Vagina (tissue), 2 donors: Measurements from ENCODE around the gene FSHB. TPM values are rescaled to one million over a fixed set of nuclear protein-coding genes. Genes with fewer than 3 reads are reported as not detected.

Experiments used
- DNase-seq, 2 donors: peaks; one replicate each; pipeline ENCODE4 v3.0.0-alpha.2; 2017; ENCODE audit errors: extremely low spot score in 2 of 2
- H3K27ac ChIP-seq: fragments of 200-600 bp; sonication (generic); one replicate; pipeline ENCODE4 v1.5.1; 2019
- H3K27me3 ChIP-seq: fragments of 200-600 bp; sonication (generic); one replicate; pipeline ENCODE4 v1.5.1; 2019
- H3K36me3 ChIP-seq, 2 donors: fragments of 200-600 bp; sonication (generic); one replicate each; pipeline ENCODE4 v1.5.1; 2017 to 2019
- H3K4me1 ChIP-seq: fragments of 200-600 bp; sonication (generic); one replicate; pipeline ENCODE4 v1.5.1; 2019
- H3K4me3 ChIP-seq, 2 donors: fragments of 200-600 bp; sonication (generic); 1 replicate in 1 of 2; 2 replicates in 1 of 2; pipeline ENCODE4 v1.5.1; 2016 to 2019
- H3K9me3 ChIP-seq: fragments of 200-600 bp; sonication (generic); one replicate; pipeline ENCODE4 v1.5.1; 2019
- POLR2A ChIP-seq, 2 donors: fragments of 450-650 bp; IDR thresholded peaks; one replicate each; pipeline ENCODE4 v1.6.1; 2017; ENCODE audit warnings: antibody characterized with exemption in 2 of 2, mild to moderate bottlenecking in 2 of 2, moderate library complexity in 2 of 2
- POLR2AphosphoS5 ChIP-seq, 2 donors: sonication (generic); formaldehyde crosslinking; IDR thresholded peaks; one replicate each; pipeline ENCODE4 v1.9.0; 2017; ENCODE audit warnings: antibody characterized with exemption in 2 of 2, mild to moderate bottlenecking in 2 of 2, low read depth in 1 of 2; ENCODE audit not compliant: insufficient read depth in 1 of 2
- intact Hi-C: fragments of 100-400 bp; cut with DNase I; formaldehyde crosslinking; loops from one replicate; pipeline ENCODE4 v1.15.1; 2023
- total RNA-seq: library from RNA; depleted of rRNA; stranded (reverse); fragments of >200 nt; gene quantifications from one replicate; pipeline ENCODE4 v1.2.3, GENCODE V29; 2016
- TF ChIP-seq, protein P1 (sequence below), 3 experiments: fragments of 450-650 bp in 2 of 3; fragments of 200-600 bp in 1 of 3; sonication (generic) in 1 of 3; IDR thresholded peaks; one replicate each; pipeline ENCODE4 v1.5.1; 2017 to 2019; ENCODE audit warnings: antibody characterized with exemption in 3 of 3, mild to moderate bottlenecking in 2 of 3, moderate library complexity in 2 of 3

FSHB gene
- total RNA-seq, 1 donor from 2014 or later = not detected

DNA sequence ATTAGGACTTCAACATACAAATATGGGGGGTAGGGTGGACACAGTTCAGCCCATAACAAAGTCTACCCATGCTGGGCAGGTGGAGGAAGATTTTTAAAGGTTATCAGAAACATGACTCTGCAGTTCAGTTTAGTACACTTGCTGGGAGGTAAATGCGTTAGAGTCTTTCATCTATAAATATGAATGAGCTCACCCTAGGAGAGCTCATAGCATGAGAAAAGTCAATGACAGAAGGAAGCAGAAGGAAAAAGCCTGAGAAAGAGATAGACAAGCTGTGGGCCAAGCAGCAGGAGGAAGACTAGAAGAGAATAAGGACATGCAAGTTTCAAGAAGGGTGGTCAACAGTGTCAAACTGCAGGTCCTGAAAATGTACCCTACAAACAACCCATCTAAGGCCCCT is 27.0 kb upstream of the FSHB start:
- intact Hi-C loops = no loop called here
- Histone ChIP-seq H3K27me3 (no peaks in the 10 kb centered on the region), H3K9me3 (no peaks in the 10 kb centered on the region), H3K36me3 (no peaks in the 10 kb centered on the region), H3K4me1 (no peaks in the 10 kb centered on the region), H3K4me3 (no peak overlapping the region), H3K27ac (no peak overlapping the region)
- no peak for DNase-seq
- TF ChIP-seq POLR2A (IDR thresholded peaks at IDR 0.05) (no peak), POLR2AphosphoS5 (IDR thresholded peaks at IDR 0.05; ENCODE audit: insufficient read depth in 1 of 2, low read depth in 1 of 2) (no peak)
- TF ChIP-seq, protein P1, sequence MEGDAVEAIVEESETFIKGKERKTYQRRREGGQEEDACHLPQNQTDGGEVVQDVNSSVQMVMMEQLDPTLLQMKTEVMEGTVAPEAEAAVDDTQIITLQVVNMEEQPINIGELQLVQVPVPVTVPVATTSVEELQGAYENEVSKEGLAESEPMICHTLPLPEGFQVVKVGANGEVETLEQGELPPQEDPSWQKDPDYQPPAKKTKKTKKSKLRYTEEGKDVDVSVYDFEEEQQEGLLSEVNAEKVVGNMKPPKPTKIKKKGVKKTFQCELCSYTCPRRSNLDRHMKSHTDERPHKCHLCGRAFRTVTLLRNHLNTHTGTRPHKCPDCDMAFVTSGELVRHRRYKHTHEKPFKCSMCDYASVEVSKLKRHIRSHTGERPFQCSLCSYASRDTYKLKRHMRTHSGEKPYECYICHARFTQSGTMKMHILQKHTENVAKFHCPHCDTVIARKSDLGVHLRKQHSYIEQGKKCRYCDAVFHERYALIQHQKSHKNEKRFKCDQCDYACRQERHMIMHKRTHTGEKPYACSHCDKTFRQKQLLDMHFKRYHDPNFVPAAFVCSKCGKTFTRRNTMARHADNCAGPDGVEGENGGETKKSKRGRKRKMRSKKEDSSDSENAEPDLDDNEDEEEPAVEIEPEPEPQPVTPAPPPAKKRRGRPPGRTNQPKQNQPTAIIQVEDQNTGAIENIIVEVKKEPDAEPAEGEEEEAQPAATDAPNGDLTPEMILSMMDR (IDR thresholded peaks at IDR 0.05) = no peak

DNA sequence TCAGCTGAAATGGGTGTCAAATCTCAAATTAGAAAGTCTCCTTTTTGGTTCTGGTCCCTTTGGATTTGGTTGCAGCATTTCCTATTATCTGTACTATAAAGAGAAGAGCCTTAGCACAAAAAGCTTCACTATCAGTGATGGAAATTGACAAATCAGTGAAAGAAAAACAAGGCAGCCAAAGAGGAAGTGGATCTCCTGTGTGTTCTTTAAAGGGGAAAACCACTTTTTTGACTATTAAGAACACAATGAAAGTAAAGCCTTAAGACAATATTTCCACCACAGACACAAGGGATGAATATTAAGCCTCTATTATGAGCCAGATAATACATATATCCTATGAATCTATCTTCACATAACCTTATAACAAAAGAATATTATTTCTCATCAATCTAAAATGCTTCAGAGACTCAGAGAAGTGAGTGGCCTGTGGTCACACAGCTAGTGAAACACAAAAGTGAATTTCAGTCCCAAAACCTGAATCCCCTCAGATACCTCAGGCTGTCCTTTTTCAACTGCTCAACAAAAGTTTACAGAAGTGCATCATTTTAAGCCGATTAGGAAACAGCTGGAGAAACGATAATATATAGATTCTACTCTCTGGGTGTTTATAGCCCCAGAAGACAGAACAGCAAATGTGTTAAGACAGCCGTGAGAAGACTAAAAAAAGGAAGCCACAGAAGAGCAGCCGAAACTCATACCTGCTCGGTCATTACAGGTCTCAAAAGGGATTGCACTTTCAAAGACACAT is 24.4 kb upstream of the FSHB start:
- no peak for TF ChIP-seq POLR2AphosphoS5 (IDR thresholded peaks at IDR 0.05; ENCODE audit: insufficient read depth in 1 of 2, low read depth in 1 of 2)
- no peak for TF ChIP-seq POLR2A (IDR thresholded peaks at IDR 0.05)
- TF ChIP-seq, protein P1 (IDR thresholded peaks at IDR 0.05) = no peak
- Histone ChIP-seq H3K27me3 (no peaks in the 10 kb centered on the region), H3K36me3 (no peaks in the 10 kb centered on the region), H3K9me3 (no peaks in the 10 kb centered on the region), H3K27ac (no peak overlapping the region), H3K4me1 (no peaks in the 10 kb centered on the region), H3K4me3 (no peak overlapping the region)
- no peak for DNase-seq
- intact Hi-C loops = no loop called here

DNA sequence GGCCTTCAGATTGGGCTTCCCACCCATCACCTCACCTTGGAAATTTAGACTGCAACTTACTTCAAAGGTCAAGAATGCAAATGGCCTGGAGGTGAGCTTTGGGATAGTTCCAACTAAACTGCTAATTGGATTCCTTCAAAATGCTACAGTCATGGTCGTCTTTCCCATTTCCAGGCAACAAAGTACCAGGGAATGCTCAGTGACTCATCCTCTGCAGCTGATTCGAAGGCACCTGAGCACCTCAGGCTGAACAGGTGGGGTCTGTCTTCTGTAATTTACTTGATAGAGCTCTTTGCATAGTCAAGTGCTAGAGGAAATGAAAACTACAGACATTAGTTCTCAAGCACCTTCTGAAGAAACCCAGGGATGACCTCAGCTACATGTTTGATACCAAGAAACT is 20.5 kb upstream of the FSHB start:
- intact Hi-C loops = no loop called here
- TF ChIP-seq, protein P1 (IDR thresholded peaks at IDR 0.05) = no peak
- TF ChIP-seq POLR2A (IDR thresholded peaks at IDR 0.05) (no peak), POLR2AphosphoS5 (IDR thresholded peaks at IDR 0.05; ENCODE audit: insufficient read depth in 1 of 2, low read depth in 1 of 2) (no peak)
- no peak overlapping the region for H3K27ac ChIP-seq

DNA sequence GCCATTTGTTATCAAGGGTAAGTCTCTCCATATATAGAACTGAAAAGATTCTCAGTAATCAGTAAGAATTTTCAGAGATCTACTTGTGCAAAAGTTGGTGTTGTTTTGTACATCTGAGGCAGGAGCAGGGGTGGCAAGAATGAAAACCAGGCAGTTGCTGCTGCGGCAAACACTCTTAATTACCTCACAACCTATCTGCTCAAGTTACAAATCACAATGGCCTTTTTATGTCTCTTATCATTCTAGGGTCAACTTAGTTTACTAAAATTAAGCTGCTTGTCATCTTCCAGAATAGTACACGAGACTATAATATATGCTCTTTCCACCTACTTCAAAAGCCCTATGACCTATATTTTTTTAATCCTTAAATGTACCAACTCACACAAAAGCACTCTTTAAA is 14.3 kb upstream of the FSHB start:
- H3K4me3 ChIP-seq = no peak overlapping the region
- no peak overlapping the region for H3K27ac ChIP-seq
- H3K9me3 ChIP-seq = no peaks in the 10 kb centered on the region
- no peak for DNase-seq
- intact Hi-C loops = no loop called here
- TF ChIP-seq POLR2AphosphoS5 (IDR thresholded peaks at IDR 0.05; ENCODE audit: insufficient read depth in 1 of 2, low read depth in 1 of 2) (no peak), POLR2A (IDR thresholded peaks at IDR 0.05) (no peak)
- TF ChIP-seq, protein P1 (IDR thresholded peaks at IDR 0.05) = no peak
- no peaks in the 10 kb centered on the region for H3K4me1 ChIP-seq
- no peaks in the 10 kb centered on the region for H3K27me3 ChIP-seq
- no peaks in the 10 kb centered on the region for H3K36me3 ChIP-seq

More for the DNA sequence above, 20.5 kb upstream of the FSHB start:
- H3K4me1 ChIP-seq = no peaks in the 10 kb centered on the region
- H3K4me3 ChIP-seq = no peak overlapping the region
- H3K27me3 ChIP-seq = no peaks in the 10 kb centered on the region
- H3K9me3 ChIP-seq = no peaks in the 10 kb centered on the region
- DNase-seq = no peak
- no peaks in the 10 kb centered on the region for H3K36me3 ChIP-seq

DNA sequence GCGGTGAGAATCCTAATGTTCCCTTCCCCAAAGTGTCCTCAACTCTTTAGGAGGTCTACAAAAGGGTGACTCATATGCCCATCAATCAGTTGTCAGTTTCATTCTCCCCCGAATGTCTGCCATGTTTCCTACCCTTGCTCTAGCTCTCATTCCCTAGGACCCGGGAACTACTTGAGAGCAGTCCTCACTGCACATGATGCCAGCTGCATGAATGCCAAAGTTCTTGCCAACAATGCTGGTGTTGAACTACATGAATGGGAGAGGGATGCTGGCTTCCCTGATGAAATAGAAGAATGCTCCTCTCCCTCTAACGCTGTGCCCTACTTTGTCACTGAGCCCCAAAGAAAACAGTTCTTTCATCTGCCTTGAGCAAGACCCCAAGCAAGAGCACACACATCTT is 12.5 kb upstream of the FSHB start:
- no peak for DNase-seq
- TF ChIP-seq, protein P1 (IDR thresholded peaks at IDR 0.05) = no peak
- TF ChIP-seq POLR2A (IDR thresholded peaks at IDR 0.05) = no peak
- no peak for TF ChIP-seq POLR2AphosphoS5 (IDR thresholded peaks at IDR 0.05; ENCODE audit: insufficient read depth in 1 of 2, low read depth in 1 of 2)
- Histone ChIP-seq H3K36me3 (no peaks in the 10 kb centered on the region), H3K9me3 (no peaks in the 10 kb centered on the region), H3K4me3 (no peak overlapping the region), H3K4me1 (no peaks in the 10 kb centered on the region), H3K27me3 (no peaks in the 10 kb centered on the region), H3K27ac (no peak overlapping the region)
- intact Hi-C loops = no loop called here
